Stimulated activated CD8-positive, alpha-beta memory T cell treated with anti-CD3 and anti-CD28 coated beads, Interleukin-4, amount 100 ng/mL, for 4 hours (primary cell): ENCODE data around the gene XAB2.

Experiments
- DNase-seq, 2 donors: peaks; one replicate each; pipeline ENCODE4 v3.0.0-alpha.2; 2020; ENCODE audit warnings: low read depth in 2 of 2, low spot score in 1 of 2

The XAB2 gene

DNA sequence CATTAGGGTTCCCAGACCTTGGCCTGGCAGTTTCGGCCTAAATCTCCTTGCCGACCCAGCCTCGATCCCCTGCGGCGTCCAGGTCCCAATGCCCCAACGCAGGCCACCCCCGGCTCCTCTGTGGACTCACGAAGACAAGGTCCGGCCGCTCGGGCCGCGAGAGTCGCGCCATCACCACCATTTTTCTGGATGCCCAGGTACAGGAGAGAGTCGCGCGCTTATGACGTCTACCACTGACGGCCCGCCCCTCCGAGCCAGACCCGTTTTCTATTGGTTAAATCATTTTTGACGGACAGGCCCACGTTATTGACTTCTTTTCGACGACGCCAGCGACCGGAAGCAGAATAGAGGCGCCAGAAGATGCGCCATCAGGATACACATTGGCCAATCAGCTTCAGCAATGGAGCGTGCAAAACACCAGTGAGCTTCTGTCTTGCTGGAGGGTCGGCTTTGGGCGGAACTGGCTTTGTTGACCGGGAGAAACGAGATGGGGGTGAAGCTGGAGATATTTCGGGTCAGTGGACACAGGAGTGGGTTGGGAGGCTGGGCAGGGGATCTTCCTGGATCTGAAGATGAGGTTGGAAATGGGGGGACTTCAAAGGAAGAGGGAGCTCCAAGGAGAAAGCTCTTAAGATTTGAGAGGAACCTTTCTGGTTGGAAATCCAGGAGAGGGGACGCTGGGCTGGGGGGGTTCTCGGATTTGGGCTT, at the start of gene XAB2, which contains the start of gene PET100:
XAB2 (minus strand) TSS at position 199 of the 708 bp plus-strand sequence; CDS start at position 181, 18 bp downstream.
PET100 (plus strand) TSS at position 447 of the 708 bp plus-strand sequence; CDS start at position 488, 41 bp downstream.
- DNase-seq = peak; percentile 83 to 89

DNA sequence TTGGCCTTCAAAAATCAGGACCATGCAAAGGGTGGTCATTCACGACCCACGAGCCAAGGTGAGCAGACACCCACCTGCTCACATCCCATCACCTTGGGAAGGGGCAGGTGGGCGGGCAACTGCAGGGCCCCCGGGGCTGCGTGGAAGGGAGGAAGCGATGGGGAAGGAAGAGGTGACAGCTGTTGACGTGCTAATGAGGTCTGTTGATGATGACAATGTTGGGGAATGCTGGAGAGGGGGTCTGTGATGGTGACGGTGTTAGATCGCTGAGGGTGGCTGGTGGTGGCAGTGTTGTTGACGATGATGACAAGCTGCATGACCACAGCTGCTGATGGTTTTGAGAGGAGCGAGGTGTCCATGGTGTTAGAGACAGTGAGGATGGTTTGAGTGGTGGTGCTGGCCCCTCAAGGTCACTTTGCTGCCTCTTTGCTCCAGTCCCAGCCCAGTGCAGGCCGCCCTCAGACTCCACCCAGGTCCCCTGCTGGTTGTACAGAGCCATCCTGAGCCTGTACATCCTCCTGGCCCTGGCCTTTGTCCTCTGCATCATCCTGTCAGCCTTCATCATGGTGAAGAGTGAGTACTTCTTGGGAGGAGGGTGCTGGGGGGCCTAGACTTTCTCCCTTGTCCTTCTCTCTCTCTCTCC, 48.4 kb upstream of the XAB2 start:
- DNase-seq = no peak

DNA sequence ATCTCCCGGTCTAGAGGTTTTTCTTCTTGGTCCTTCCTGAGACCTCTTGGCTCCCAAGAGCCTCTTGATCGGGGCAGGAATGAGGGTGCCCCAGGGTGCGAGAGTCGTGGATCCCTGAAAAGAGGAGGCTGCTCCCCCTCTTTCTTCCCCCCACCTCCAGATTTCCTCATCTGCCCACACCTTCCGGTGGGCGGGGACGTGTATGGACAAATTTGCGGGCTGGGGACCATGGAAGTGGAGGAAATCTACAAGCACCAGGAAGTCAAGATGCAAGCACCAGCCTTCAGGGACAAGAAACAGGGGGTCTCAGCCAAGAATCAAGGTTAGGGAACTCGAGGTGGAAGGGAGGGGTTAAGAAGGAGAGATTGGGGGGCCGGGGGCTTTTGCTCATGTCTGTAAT, 47.5 kb upstream of the XAB2 start, which contains the start of gene MCEMP1:
MCEMP1 (plus strand) TSS at position 237 of the 400 bp plus-strand sequence; CDS start at position 268, 31 bp downstream.
- DNase-seq = no peak

DNA sequence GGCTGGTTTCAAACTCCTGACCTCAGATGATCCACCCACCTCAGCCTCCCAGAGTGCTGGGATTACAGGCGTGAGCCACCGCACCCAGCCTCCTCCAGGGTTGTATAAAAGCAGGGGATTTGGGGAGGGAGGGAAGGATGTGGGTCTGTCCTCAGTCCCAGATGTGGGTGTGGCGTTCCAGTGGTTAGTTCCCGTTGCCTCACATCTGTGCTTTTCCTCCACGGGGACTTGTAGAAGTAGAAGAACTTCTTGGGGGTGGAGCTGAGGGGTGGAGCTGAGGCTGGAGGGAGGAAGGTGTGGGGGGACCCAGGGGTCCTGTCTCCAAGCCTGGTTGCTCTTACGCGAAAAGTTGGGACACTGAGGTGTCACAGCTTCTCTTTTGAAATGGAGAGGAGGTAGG, 47.0 kb upstream of the XAB2 start:
- DNase-seq = no peak

DNA sequence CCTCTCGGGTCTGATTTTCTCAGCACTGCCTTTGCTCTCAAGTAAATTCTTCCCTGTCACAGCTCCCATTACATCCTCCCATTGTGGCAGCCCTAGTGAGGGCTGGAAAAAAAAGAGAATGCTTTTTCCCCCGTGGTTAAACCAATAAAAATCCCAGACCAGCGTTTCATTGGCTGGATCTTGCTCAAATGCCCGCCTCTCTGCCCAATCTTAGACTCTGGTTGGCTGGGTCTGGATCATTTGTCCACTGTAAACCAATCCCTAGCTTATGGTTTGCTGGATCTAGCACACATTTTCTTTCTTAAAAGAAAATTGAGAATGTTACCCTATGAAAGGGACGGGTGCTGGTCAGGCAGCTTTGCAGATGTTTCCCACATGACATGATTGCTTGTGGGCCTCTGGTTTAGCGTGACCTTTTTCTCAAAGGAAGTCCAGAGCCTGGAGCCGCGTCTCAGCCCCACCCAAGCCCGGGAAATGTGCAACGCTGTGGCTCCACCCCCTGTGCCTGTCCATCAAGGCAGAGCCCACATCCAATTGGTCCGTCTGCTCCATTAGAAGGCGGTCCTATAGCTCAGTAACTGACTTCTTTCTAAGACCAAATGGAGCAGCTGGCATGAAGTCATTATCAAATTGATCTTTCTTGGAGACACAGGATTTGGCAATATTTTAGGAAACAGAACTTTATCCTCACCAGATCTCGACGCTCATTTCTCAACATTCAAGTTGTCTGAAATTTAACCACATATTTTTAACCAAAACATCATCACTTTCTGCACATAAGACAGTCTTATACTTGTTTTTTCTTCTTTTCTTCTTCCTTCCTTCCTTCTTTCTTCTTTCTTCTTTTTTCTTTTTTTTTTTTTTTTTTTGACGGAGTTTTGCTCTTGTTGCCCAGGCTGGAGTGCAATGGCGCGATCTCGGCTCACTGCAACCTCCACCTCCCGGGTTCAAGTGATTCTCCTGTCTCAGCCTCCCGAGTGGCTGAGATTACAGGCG, 45.0 kb upstream of the XAB2 start:
- DNase-seq = no peak

DNA sequence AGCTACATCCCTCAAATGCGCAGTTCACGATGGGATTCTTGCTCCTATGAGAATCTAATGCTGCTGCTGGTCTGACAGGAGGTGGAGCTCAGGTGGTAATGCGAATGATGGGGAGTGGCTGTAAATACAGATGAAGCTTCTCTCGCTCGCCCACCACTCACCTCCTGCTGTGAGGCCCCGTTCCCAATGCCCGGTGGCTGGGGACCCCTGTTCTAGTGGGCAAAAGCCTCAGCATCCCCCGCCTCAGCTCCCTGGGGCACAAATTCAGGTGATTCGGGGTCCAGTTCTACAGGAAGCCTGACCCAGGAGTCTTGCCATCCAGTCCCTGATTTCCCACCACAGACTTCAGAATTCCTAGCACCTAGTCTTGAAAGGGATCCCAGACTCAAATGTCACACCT, 43.2 kb upstream of the XAB2 start:
- no peak for DNase-seq

DNA sequence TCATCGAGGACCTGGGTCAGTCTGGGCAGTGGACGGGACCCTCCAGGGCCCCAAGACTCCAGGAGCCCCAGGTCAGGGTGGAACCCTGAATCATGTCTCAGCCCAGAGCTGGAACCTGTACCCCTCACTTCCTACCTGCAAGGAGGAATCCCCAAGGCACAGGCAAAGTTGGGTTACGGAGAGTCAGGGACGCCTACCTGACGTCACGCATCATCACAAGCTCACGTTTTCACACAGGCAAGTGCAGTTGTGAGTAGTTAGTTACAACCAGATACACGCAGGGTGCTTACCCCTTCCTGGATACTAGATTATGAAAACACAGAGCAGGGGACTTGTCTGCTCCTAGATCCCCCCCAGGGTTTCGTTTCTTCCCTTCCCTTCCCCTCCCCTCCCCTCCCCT, 41.4 kb upstream of the XAB2 start:
- DNase-seq = no peak

DNA sequence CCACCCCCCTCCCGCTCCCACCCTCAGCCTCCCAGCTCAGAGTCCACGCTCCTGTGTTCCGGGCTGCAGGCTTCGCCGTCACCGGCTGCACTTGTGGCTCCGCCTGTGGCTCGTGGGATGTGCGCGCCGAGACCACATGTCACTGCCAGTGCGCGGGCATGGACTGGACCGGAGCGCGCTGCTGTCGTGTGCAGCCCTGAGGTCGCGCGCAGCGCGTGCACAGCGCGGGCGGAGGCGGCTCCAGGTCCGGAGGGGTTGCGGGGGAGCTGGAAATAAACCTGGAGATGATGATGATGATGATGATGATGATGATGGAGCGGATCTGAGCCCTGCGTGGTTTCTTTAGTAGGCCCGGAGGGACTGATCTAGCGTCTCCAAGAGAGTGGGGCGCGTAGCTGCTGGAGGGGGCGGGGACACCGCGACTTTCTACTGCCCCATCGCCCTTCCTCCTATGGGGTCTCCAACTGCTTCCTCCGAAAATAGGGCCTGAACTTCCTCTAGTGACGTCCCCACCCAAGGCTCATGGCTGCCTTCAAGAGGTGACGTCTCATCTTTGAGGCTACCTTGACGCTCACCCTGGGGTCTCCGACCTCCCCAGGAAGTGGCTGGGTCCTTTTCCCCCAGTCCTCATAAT, 40.9 kb upstream of the XAB2 start:
- no peak for DNase-seq

DNA sequence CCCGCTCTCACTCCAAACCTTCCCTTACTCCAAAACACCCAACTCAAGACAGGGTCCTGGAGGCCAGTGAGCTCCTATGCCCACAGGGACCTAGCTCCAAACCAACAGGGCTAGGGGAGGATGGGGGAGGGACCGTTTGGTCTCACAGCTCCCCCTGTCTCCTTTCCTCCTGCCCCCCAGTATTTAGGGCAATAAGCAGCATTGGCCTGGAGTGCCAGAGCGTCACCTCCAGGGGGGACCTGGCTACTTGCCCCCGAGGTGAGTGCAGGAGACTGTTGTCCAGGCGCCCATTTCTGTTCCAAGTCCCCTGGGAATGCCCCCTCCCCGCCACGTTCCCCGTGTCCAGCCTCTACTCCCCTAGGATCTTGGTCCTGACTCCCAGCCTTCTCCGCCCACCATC, 40.3 kb upstream of the XAB2 start:
- no peak for DNase-seq

DNA sequence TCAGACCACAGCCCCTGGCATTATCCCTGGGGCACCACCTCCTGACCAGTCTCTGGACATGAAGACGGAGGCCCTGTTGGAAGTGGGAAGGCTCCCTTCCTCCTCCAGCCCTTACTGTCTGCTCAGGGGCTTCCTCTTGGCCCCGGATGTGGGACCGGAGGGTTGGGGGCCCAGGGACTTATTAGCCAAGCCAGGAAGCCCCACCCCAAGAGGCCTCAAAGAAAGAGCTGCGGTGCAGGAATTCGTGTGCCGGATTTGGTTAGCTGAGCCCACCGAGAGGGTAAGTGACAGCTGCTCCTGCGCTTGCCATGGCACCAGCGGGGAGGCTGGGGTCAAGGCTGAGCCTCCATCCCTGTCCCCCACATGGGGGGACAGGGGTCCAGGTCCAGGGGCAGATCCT, 39.5 kb upstream of the XAB2 start, which contains the start of gene RETN:
RETN (plus strand) TSS at position 208 of the 400 bp plus-strand sequence. CDS start 278 bp downstream, outside the sequence.
- DNase-seq = no peak

DNA sequence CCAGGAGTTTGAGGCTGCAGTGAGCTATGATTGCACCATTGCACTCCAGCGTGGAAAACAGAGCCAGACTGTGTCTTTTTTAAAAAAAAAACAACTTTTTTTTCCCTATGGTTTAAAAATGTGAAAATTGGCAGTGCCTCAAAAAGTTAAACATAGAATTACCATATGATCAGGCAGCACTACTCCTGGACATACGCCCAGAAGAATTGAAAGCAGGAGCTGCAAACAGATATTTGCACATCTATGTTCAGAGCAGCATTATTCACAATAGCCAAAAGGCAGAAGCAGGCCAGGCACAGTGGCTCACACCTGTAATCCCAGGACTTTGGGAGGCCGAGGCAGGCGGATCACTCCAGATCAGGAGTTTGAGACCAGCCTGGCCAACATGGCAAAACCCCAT, 35.7 kb upstream of the XAB2 start:
- no peak for DNase-seq

DNA sequence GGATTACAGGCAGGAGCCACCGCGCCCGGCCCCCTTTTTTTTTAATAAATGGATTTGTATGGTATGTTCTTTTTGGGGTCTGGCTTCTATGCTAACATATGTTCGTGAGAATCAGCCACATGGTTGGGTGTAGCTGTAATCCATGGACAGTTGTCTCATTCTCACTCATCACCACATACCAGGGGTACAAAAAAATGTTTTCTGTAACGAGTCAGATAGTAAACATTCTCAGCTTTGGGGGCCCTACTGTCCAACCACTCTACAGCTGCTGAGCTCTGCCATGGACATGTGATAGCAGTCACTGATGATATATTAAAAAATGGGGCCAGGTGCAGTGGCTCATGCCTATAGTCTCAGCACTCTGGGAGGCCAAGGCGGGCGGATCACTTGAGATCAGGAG, 34.4 kb upstream of the XAB2 start:
- DNase-seq = no peak

DNA sequence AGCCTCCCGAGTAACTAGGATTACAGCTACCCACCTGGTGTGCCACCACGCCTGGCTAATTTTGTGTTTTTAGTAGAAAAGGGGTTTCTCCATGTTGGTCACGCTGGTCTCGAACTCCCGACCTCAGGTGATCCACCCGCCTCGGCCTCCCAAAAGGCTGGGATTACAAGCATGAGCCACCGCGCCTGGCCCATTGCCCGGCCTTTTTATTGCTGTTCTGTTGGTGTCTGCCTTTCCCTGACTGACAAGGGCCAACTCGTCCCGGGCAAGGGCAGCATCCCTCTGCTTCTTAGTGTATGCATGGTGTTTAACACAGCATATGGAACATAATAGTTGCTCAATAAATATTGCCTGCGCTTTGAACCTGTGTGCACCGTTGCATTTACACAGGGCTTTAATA, 33.3 kb upstream of the XAB2 start:
- DNase-seq = no peak

DNA sequence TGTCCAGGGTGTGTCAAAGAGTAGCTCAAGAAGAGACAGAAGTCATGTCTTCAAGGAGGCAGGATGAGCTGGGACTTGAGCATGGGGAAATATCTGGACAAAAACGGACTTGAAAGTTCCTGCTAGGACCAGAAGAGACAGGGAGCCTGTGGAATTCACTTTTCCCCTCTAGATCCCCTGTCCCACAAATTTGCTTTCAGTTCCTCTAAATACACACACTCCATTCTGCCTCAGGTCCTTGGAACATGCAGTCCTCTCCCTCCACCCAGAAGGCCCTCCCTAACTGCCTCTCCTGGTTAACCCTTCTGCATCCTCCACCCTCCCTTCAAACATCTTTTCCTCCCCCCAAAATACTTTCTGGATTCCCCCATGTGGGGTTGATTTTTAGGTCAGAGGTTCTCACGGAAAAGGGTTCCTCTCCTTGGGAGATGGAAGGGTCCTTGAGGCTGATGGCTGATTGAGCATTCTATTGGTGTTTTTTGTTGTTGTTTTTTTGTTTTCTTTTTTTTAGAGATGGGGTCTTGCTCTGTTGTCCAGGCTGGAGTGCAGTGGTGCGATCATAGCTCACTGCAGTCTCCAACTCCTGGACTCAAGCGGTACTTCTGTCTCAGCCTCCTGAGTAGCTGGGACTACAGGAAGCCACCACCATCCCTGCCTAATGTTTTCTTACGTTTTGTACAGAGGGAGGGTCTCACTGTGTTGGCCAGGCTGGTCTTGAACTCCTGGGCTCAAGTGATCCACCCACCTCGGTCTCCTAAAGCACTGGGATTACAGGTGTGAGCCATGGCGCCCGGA, 32.6 kb upstream of the XAB2 start:
- no peak for DNase-seq

DNA sequence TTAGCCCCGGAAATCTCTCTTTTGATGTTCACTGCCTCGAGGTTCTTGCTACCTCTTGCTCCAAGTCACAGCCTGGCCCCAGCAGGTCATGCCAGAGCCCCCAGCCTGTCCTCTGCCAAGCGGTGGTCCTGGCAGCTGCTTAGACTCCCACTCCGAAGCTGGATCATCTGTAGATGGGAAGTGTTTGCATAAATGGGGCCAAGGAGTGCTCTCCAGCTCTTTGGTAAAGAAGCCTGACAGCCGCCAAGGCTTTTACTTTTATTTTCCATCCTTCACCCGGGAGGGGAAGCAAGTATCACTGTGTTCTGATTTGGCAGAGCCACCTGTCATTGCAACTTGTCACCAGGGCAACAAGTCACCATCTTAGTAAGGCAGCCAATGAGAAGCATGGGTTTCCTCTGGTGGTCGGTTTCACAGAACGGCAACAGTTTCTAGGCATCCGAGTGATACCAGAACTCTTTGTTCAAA, 28.9 kb upstream of the XAB2 start:
- no peak for DNase-seq

DNA sequence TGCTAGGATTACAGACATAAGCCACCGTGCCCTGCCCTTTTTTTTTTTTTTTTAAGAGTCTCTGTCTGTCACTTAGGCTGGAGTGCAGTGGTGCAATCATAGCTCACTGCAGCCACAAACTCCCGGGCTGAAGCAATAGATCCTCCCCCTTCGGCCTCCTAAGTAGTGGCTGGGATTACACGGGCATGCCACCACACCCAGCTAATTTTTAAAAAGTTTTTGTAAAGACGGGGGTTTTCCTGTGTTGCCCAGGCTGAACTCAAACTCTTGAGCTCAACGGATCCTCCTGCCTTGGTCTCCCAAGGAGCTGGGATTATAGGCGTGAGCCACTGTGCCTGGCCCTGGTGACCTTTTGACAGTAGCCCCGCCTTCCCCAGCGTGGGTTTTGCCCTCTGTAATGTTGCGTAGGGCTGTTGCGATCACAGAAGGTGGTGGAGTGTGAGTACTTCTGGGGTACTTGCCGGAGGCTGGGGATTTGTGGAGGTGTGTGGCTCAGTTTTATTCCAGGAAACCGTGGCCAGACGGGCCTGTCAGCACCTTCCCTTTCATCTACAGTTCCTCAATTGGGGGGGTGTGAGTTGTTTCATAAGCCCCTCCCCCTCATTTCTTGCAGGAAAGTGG, 27.9 kb upstream of the XAB2 start:
- DNase-seq = no peak

DNA sequence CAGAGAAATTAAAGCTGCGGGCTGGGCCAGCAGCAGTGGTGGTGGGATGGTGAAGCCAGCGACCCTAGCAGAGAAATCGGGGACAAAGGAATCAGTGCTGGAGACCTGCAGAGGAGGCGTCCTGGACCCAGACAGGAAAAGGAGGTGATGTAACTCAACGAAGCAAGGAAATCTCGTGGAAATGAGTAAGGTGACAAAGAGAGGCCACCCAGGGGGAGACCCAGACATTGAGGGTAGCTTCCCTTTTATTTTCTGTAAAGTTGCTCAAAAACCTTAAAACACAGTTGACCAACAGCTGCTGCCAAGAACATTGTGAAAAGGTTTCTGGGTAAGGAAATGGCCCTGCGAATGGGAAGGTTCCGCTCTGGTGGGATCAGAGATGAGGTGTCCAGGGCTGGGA, 26.2 kb upstream of the XAB2 start:
- DNase-seq = no peak

DNA sequence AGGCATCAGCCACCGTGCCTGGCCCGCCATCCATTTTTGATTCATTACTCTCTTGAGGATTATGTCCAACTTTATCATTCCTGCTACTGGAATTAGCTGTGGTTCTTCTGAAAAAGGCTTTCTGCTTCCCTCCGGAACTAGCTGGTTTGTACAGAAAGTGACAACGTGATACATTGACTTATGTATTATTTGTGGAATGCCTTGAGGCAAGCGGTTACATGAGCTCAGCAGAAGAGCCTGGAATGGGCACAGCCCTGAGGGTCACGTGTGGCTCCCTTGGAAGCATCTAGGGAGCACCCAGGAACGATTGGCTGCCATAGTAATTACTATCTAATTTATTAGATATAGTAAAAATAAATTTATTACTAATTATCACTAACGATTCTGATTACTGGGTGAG, 25.1 kb upstream of the XAB2 start:
- DNase-seq = no peak

DNA sequence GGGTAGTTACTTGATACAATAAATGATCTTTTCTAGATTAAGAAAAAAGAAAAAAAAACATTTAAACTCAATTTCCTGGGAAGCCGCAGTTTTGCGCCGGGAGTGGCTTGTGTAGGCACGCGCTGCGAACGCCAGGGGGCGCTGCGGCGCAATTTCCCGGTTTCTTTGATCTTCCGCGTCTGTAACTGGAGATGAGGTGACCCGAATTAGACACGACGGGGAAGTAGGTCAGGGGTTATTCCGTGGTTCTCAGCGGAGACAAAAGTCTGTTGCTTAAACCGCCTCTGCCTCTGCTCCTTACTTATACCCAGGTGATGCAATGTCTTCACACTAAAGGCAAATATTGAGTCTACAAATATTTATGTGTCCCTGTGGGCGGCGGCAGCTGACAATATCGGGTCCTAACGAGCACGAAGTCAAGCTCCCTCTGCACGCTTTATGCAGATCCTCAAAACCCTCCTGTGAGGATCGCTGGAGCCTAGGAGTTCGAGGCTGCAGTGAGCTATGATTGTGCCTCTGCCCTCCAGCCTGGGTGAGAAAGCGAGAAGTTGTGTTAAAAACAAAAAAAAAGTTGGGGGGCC, 22.8 kb upstream of the XAB2 start:
- DNase-seq = peak; percentile 71 to 77
